OCI-LY3 (cell line): ENCODE data around the gene CHST1.

Experiments used
- CTCF ChIP-seq: fragments of 200-600, 300-600 bp; sonication (generic); IDR thresholded peaks from 2 replicates; pipeline ENCODE4 v1.5.1; 2014; ENCODE audit warnings: antibody characterized with exemption, low read length, low read depth
- EZH2phosphoT487 ChIP-seq: fragments of 200-600 bp; shearing (Covaris generic); IDR thresholded peaks from 2 replicates; pipeline ENCODE4 v1.6.1; 2018; ENCODE audit warnings: antibody characterized with exemption, mixed run types, low read depth

GRCh38 chr11:45659031-45659817, 6.2 kb downstream of the CHST1 start:
- no peak for TF ChIP-seq CTCF
- TF ChIP-seq EZH2phosphoT487, result no peak
